ENCODE data around the gene PDGFC. TPM values are rescaled to one million over a fixed set of nuclear protein-coding genes. Genes with fewer than 3 reads are reported as not detected.

PDGFC gene
- total and polyA plus RNA-seq, 2 of the 13 experiments (the other 11 are each of a cell fraction or from before 2014, with no cell fraction given) = 4.6 to 9.1 TPM

GRCh38 chr4:156941940-156942548, 29.6 kb downstream of the PDGFC start (continued):
- TF ChIP-seq SOX13 (IDR thresholded peaks at IDR 0.05) (peak; percentile 71), SOX13 (CRISPR knock-in tag; conservative IDR thresholded peaks at IDR 0.05 in 1 of 2, IDR thresholded peaks at IDR 0.05 in 1 of 2) (peak in 1 of 2 experiments; percentile 95; a peak in 2 of 4 replicates), SSRP1 (CRISPR knock-in tag; IDR thresholded peaks at IDR 0.05) (no peak), NFAT5 (CRISPR knock-in tag; IDR thresholded peaks at IDR 0.05) (no peak), ZNF558 (CRISPR knock-in tag; IDR thresholded peaks at IDR 0.05; ENCODE audit: borderline replicate concordance) (no peak), TARDBP (CRISPR knock-in tag; IDR thresholded peaks at IDR 0.05) (peak; percentile 52; the same call in 1 of the 2 replicates), GMEB1 (CRISPR knock-in tag; IDR thresholded peaks at IDR 0.05; ENCODE audit: borderline replicate concordance) (no peak), THAP11 (CRISPR knock-in tag; IDR thresholded peaks at IDR 0.05) (peak; percentile 37; the same call in 1 of the 2 replicates), MLXIP (CRISPR knock-in tag; IDR thresholded peaks at IDR 0.05; ENCODE audit: borderline replicate concordance) (no peak), MLX (CRISPR knock-in tag; IDR thresholded peaks at IDR 0.05) (peak; percentile 75), NPAS2 (CRISPR knock-in tag; IDR thresholded peaks at IDR 0.05; ENCODE audit: borderline replicate concordance) (no peak), JARID2 (CRISPR knock-in tag; IDR thresholded peaks at IDR 0.05; ENCODE audit: insufficient replicate concordance) (no peak), CREB3 (CRISPR knock-in tag; IDR thresholded peaks at IDR 0.05) (no peak), PHF20 (CRISPR knock-in tag; IDR thresholded peaks at IDR 0.05) (no peak), ZNF7 (CRISPR knock-in tag; IDR thresholded peaks at IDR 0.05) (no peak)

Measured in HepG2 (cell line).